Mesenchymal stem cell (in vitro differentiated cells and primary cell): ENCODE data around the gene CHST2.

ENCODE experiments used
- DNase-seq: peaks from one replicate; pipeline ENCODE4 v3.0.0-alpha.2; 2013
- H2AFZ ChIP-seq: one replicate; pipeline ENCODE4 v1.6.1; 2013; ENCODE audit warnings: low read depth, mild to moderate bottlenecking, control low read depth, inconsistent platforms, low read length, moderate library complexity
- H2AK5ac ChIP-seq: 2 replicates; pipeline ENCODE4 v1.6.1; 2013; ENCODE audit warnings: low read length, moderate library complexity, mild to moderate bottlenecking, inconsistent platforms; ENCODE audit not compliant: severe bottlenecking
- H2BK120ac ChIP-seq: one replicate; pipeline ENCODE4 v1.6.1; 2013; ENCODE audit warnings: low read depth, mild to moderate bottlenecking, inconsistent platforms, low read length, moderate library complexity
- H2BK12ac ChIP-seq, 2 experiments: one replicate each; pipeline ENCODE4 v1.6.1; 2013; ENCODE audit warnings: inconsistent platforms in 2 of 2, low read length in 2 of 2, mild to moderate bottlenecking in 2 of 2, moderate library complexity in 2 of 2, control low read depth in 1 of 2
- H2BK15ac ChIP-seq: one replicate; pipeline ENCODE4 v1.6.1; 2013; ENCODE audit warnings: mild to moderate bottlenecking, low read depth, inconsistent platforms; ENCODE audit not compliant: poor library complexity, severe bottlenecking
- H2BK5ac ChIP-seq: 2 replicates; pipeline ENCODE4 v1.6.1; 2013; ENCODE audit warnings: low read depth, mild to moderate bottlenecking, low read length, control low read depth, inconsistent platforms; ENCODE audit not compliant: poor library complexity, severe bottlenecking
- H3K14ac ChIP-seq, 2 experiments: one replicate each; pipeline ENCODE4 v1.6.1; 2013; ENCODE audit warnings: inconsistent platforms in 2 of 2, low read length in 2 of 2, control low read depth in 1 of 2, mild to moderate bottlenecking in 1 of 2, moderate library complexity in 1 of 2
- H3K18ac ChIP-seq, 2 experiments: one replicate each; pipeline ENCODE4 v1.6.1; 2013; ENCODE audit warnings: inconsistent platforms in 2 of 2, low read length in 2 of 2, control low read depth in 1 of 2, low read depth in 1 of 2, mild to moderate bottlenecking in 1 of 2
- H3K23ac ChIP-seq, 2 experiments: one replicate each; pipeline ENCODE4 v1.6.1; 2013; ENCODE audit warnings: inconsistent platforms in 2 of 2, low read length in 2 of 2, mild to moderate bottlenecking in 2 of 2, moderate library complexity in 2 of 2, control low read depth in 1 of 2
- H3K27ac ChIP-seq: 2 replicates; pipeline ENCODE4 v1.5.1; 2013; ENCODE audit warnings: mild to moderate bottlenecking, moderate library complexity, low read length, control low read depth, inconsistent platforms; ENCODE audit not compliant: poor library complexity, severe bottlenecking
- H3K27me3 ChIP-seq, 2 experiments: 2 replicates each; pipeline versions ENCODE4 v1.6.1 to v1.7.0; 2013; ENCODE audit warnings: low read length in 2 of 2, mild to moderate bottlenecking in 2 of 2, moderate library complexity in 2 of 2, control low read depth in 1 of 2, inconsistent platforms in 1 of 2; ENCODE audit not compliant: control insufficient read depth in 1 of 2, insufficient read depth in 1 of 2
- H3K36me3 ChIP-seq, 2 experiments: 2 replicates each; pipeline versions ENCODE4 v1.6.1 to v1.7.0; 2013; ENCODE audit warnings: low read length in 2 of 2, control low read depth in 1 of 2, inconsistent platforms in 1 of 2, low read depth in 1 of 2, mild to moderate bottlenecking in 1 of 2; ENCODE audit not compliant: insufficient read depth in 2 of 2, control insufficient read depth in 1 of 2
- H3K4ac ChIP-seq, 2 experiments: one replicate each; pipeline ENCODE4 v1.6.1; 2013; ENCODE audit warnings: inconsistent platforms in 2 of 2, low read length in 2 of 2, mild to moderate bottlenecking in 2 of 2, moderate library complexity in 2 of 2, control low read depth in 1 of 2, low read depth in 1 of 2
- H3K4me1 ChIP-seq: 2 replicates; pipeline ENCODE4 v1.6.1; 2013; ENCODE audit warnings: low read depth, low read length, control low read depth; ENCODE audit not compliant: control insufficient read depth, insufficient read depth
- H3K4me2 ChIP-seq: 2 replicates; pipeline ENCODE4 v1.6.1; 2013; ENCODE audit warnings: low read length, mild to moderate bottlenecking, inconsistent platforms; ENCODE audit not compliant: poor library complexity, severe bottlenecking
- H3K4me3 ChIP-seq, 2 experiments: 2 replicates each; pipeline versions ENCODE4 v1.5.1 to v1.7.0; 2013; ENCODE audit warnings: low read length in 2 of 2, mild to moderate bottlenecking in 2 of 2, control low read depth in 1 of 2, low read depth in 1 of 2; ENCODE audit not compliant: insufficient read depth in 1 of 2
- H3K79me1 ChIP-seq: replicated peaks from 2 replicates; pipeline ENCODE4 v1.6.1; 2013; ENCODE audit warnings: mild to moderate bottlenecking, control low read depth, low read length, inconsistent platforms; ENCODE audit not compliant: poor library complexity, severe bottlenecking
- H3K9ac ChIP-seq: 2 replicates; pipeline ENCODE4 v1.7.0; 2013; ENCODE audit warnings: mild to moderate bottlenecking, low read length, moderate library complexity
- H3K9me3 ChIP-seq: 2 replicates; pipeline ENCODE4 v1.7.0; 2013; ENCODE audit warnings: mild to moderate bottlenecking, low read length; ENCODE audit not compliant: control insufficient read depth
- H4K8ac ChIP-seq: one replicate; pipeline ENCODE4 v1.6.1; 2013; ENCODE audit warnings: inconsistent platforms, mild to moderate bottlenecking, low read length, moderate library complexity
- H4K91ac ChIP-seq: one replicate; pipeline ENCODE4 v1.6.1; 2013; ENCODE audit warnings: mild to moderate bottlenecking, low read length, inconsistent platforms
- WGBS: methylation state at CpG from one replicate; pipeline ENCODE4 v1.1.7; 2013; ENCODE audit warnings: mixed read lengths; 5-methylcytosine and 5-hydroxymethylcytosine counted together

The CHST2 gene

DNA sequence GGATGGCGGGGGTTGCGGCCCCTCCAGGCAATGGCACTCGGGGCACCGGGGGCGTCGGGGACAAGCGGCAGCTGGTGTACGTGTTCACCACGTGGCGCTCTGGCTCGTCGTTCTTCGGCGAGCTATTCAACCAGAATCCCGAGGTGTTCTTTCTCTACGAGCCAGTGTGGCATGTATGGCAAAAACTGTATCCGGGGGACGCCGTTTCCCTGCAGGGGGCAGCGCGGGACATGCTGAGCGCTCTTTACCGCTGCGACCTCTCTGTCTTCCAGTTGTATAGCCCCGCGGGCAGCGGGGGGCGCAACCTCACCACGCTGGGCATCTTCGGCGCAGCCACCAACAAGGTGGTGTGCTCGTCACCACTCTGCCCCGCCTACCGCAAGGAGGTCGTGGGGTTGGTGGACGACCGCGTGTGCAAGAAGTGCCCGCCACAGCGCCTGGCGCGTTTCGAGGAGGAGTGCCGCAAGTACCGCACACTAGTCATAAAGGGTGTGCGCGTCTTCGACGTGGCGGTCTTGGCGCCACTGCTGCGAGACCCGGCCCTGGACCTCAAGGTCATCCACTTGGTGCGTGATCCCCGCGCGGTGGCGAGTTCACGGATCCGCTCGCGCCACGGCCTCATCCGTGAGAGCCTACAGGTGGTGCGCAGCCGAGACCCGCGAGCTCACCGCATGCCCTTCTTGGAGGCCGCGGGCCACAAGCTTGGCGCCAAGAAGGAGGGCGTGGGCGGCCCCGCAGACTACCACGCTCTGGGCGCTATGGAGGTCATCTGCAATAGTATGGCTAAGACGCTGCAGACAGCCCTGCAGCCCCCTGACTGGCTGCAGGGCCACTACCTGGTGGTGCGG, 1.9 kb downstream of the CHST2 start:
- no peak overlapping the region for H3K27ac ChIP-seq
- H2BK5ac ChIP-seq = no peak overlapping the region
- H2AFZ ChIP-seq = peak overlapping the region; percentile 29
- no peaks in the 10 kb centered on the region for H3K27me3 ChIP-seq
- 65% methylated on average over 79 of the region's 79 CpGs for WGBS
- peak overlapping the region; percentile 38 for H4K8ac ChIP-seq
- peak overlapping the region; percentile 96 to 98 for H3K4me3 ChIP-seq
- H2BK120ac ChIP-seq = no peak overlapping the region
- H3K79me1 ChIP-seq = peaks cover 29% of the 10 kb centered on the region
- H2AK5ac ChIP-seq = no peak overlapping the region
- no peaks in the 10 kb centered on the region for H3K9me3 ChIP-seq
- peaks cover 21% of the 10 kb centered on the region for H3K4me1 ChIP-seq
- peak overlapping the region; percentile 81 for H3K9ac ChIP-seq
- peak overlapping the region; percentile 47 to 93 for H3K4ac ChIP-seq
- peak; percentile 72 for DNase-seq
- H2BK15ac ChIP-seq = peak overlapping the region; percentile 82
- peak overlapping the region in 1 of 2 experiments; percentile 57 for H2BK12ac ChIP-seq
- H3K23ac ChIP-seq = peak overlapping the region in 1 of 2 experiments; percentile 75
- peak overlapping the region in 1 of 2 experiments; percentile 85 for H3K14ac ChIP-seq
- H3K36me3 ChIP-seq = peaks cover 13 to 18% of the 10 kb centered on the region in 2 experiments
- peak overlapping the region; percentile 82 for H4K91ac ChIP-seq
- H3K4me2 ChIP-seq = peak overlapping the region; percentile 97
- H3K18ac ChIP-seq = peak overlapping the region; percentile 10 to 92

- H4K8ac ChIP-seq = no peak overlapping the region
- DNase-seq = no peak
Observed at GRCh38 chr3:143122089-143122430, 2.5 kb downstream of the CHST2 start.

DNA sequence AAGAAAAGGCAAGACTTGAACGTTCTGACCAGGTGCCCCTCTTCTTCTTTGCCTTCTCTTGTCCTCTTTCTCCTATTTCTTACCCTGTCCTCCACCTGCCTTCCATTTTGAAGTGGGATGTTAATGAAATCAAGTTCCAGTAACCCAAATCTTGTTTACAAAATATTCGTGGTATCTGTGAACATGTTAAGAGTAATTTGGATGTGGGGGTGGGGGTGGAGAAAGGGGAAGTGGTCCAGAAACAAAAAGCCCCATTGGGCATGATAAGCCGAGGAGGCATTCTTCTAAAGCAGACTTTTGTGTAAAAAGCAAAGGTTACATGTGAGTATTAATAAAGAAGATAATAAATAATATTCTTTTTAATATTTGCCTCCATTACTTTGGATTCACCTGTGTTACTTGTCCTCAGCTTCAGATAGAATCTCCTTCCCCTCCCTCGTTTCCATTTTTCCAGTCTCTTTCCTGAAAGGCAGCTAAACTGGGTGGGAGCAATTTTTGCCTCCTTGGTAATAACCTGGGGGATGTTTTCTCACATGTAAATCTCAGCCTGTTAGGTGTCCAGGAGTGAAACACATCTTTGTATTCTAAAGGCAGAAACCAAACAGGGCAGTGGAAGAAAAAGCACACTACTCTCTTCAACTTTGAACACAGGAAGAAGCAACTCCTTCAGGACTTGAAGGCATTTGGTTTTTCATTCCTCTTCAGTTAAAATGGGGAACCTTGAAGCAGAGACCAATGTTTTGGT, 3.2 kb downstream of the CHST2 start:
- WGBS = 83% methylated on average over 3 of the region's 4 CpGs
- Histone ChIP-seq H3K9ac (peak overlapping the region; percentile 13), H4K91ac (no peak overlapping the region), H3K36me3 (peaks cover 13 to 21% of the 10 kb centered on the region in 2 experiments), H3K4me3 (no peak overlapping the region), H2BK120ac (no peak overlapping the region), H2BK5ac (no peak overlapping the region), H2BK12ac (peak overlapping the region in 1 of 2 experiments; percentile 42), H3K23ac (no peak overlapping the region), H3K14ac (no peak overlapping the region), H2AFZ (no peak overlapping the region), H3K27me3 (no peaks in the 10 kb centered on the region), H2AK5ac (peak overlapping the region; percentile 31), H3K4me2 (no peak overlapping the region), H3K4ac (no peak overlapping the region), H3K79me1 (peaks cover 35% of the 10 kb centered on the region), H3K4me1 (peaks cover 21% of the 10 kb centered on the region), H3K18ac (no peak overlapping the region), H4K8ac (no peak overlapping the region), H3K27ac (no peak overlapping the region), H3K9me3 (no peaks in the 10 kb centered on the region), H2BK15ac (no peak overlapping the region)
- DNase-seq = no peak

More at GRCh38 chr3:143122089-143122430, 2.5 kb downstream of the CHST2 start:
- Histone ChIP-seq H3K79me1 (peaks cover 30% of the 10 kb centered on the region), H2BK12ac (peak overlapping the region in 1 of 2 experiments; percentile 61), H3K4ac (peak overlapping the region in 1 of 2 experiments; percentile 18), H3K18ac (peak overlapping the region; percentile 1 to 38), H2BK5ac (no peak overlapping the region), H2BK15ac (no peak overlapping the region), H3K4me2 (no peak overlapping the region), H3K27ac (no peak overlapping the region), H3K27me3 (no peaks in the 10 kb centered on the region), H2BK120ac (no peak overlapping the region), H2AFZ (no peak overlapping the region), H3K9ac (no peak overlapping the region), H3K36me3 (peaks cover 13 to 18% of the 10 kb centered on the region in 2 experiments), H3K4me3 (peak overlapping the region in 1 of 2 experiments; percentile 11), H3K9me3 (no peaks in the 10 kb centered on the region), H2AK5ac (peak overlapping the region; percentile 45), H3K4me1 (peaks cover 21% of the 10 kb centered on the region), H3K23ac (peak overlapping the region in 1 of 2 experiments; percentile 31), H4K91ac (no peak overlapping the region), H3K14ac (peak overlapping the region in 1 of 2 experiments; percentile 62)
- WGBS = 96% methylated on average over 14 of the region's 16 CpGs
